GM19025 (cell line): ENCODE results near the gene EARS2.
A peak's percentile ranks its signal among the peaks of the same experiment; 100 is the strongest.
"Not testable (repeated sequence)": the region's sequence is repeated elsewhere in the genome, so short reads cannot be mapped to it uniquely, and the experiment has no call there.

Experiments used
- ATAC-seq: cut with Tn5 transposase; IDR thresholded peaks from one replicate; pipeline ENCODE4 v1.9.1; 2021; ENCODE audit warnings: mild to moderate bottlenecking, low read depth, moderate library complexity; ENCODE audit not compliant: unreplicated experiment

The EARS2 gene

GRCh38 chr16:23556881-23557778, at the start of gene EARS2, which contains the start of gene UBFD1:
Gene EARS2 (minus strand): TSS chr16:23557350. CDS start chr16:23557343, 7 bp downstream.
Gene UBFD1 (plus strand): TSS chr16:23557727. CDS start chr16:23557743, 16 bp downstream.
- ATAC-seq, result peak; percentile 87

GRCh38 chr16:23597003-23597756, 40.0 kb upstream of the EARS2 start:
- no peak for ATAC-seq

- peak; percentile 97 for ATAC-seq
Measured at GRCh38 chr16:23595951-23596720, 39.0 kb upstream of the EARS2 start, which contains the start of gene NDUFAB1. Gene NDUFAB1 (minus strand): TSS chr16:23596316. CDS start chr16:23596290, 26 bp downstream.

GRCh38 chr16:23595246-23595950, 38.2 kb upstream of the EARS2 start:
- ATAC-seq, result no peak

- ATAC-seq, result no peak
Measured at GRCh38 chr16:23594186-23594585, 37.0 kb upstream of the EARS2 start.

GRCh38 chr16:23590181-23590580, 33.0 kb upstream of the EARS2 start:
- ATAC-seq, result no peak

- ATAC-seq, result no peak
Measured at GRCh38 chr16:23587726-23588125, 30.6 kb upstream of the EARS2 start.

- no peak for ATAC-seq
Measured at GRCh38 chr16:23584186-23585076, 27.3 kb upstream of the EARS2 start.

- not testable (repeated sequence) for ATAC-seq
Measured at GRCh38 chr16:23583271-23583670, 26.1 kb upstream of the EARS2 start.

GRCh38 chr16:23581764-23582163, 24.6 kb upstream of the EARS2 start:
- no peak for ATAC-seq

- ATAC-seq, result no peak
Measured at GRCh38 chr16:23580391-23580790, 23.2 kb upstream of the EARS2 start.

GRCh38 chr16:23579371-23579770, 22.2 kb upstream of the EARS2 start:
- no peak for ATAC-seq

- no peak for ATAC-seq
Measured at GRCh38 chr16:23578101-23578830, 21.1 kb upstream of the EARS2 start.

- no peak for ATAC-seq
Measured at GRCh38 chr16:23577493-23577892, 20.3 kb upstream of the EARS2 start.

GRCh38 chr16:23575834-23576233, 18.7 kb upstream of the EARS2 start:
- no peak for ATAC-seq

GRCh38 chr16:23573817-23574216, 16.7 kb upstream of the EARS2 start:
- no peak for ATAC-seq

GRCh38 chr16:23572394-23572793, 15.2 kb upstream of the EARS2 start:
- no peak for ATAC-seq

- ATAC-seq, result no peak
Measured at GRCh38 chr16:23571895-23572294, 14.7 kb upstream of the EARS2 start.
